ENCODE results near the gene PLXNA4.

PLXNA4 gene

GRCh38 chr7:132575982-132576720 lies at the start of gene PLXNA4:
Gene PLXNA4 (minus strand): TSS chr7:132576470. CDS start chr7:132508693, 67,777 bp downstream.
- TF ChIP-seq, protein P1, sequence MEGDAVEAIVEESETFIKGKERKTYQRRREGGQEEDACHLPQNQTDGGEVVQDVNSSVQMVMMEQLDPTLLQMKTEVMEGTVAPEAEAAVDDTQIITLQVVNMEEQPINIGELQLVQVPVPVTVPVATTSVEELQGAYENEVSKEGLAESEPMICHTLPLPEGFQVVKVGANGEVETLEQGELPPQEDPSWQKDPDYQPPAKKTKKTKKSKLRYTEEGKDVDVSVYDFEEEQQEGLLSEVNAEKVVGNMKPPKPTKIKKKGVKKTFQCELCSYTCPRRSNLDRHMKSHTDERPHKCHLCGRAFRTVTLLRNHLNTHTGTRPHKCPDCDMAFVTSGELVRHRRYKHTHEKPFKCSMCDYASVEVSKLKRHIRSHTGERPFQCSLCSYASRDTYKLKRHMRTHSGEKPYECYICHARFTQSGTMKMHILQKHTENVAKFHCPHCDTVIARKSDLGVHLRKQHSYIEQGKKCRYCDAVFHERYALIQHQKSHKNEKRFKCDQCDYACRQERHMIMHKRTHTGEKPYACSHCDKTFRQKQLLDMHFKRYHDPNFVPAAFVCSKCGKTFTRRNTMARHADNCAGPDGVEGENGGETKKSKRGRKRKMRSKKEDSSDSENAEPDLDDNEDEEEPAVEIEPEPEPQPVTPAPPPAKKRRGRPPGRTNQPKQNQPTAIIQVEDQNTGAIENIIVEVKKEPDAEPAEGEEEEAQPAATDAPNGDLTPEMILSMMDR (IDR thresholded peaks at IDR 0.05; ENCODE audit: low read depth, low read length): no peak
- TF ChIP-seq EZH2phosphoT487 (IDR thresholded peaks at IDR 0.05; ENCODE audit: low read depth): no peak
- no peaks in the 10 kb centered on the region for H3K36me3 ChIP-seq (replicated peaks; ENCODE audit: low read depth, low read length)
- peaks cover 27% of the 10 kb centered on the region for H3K27me3 ChIP-seq (ENCODE audit: low read depth, low read length)
- H3K4me3 ChIP-seq (ENCODE audit: low read length): no peak within 1 kb of the TSS
- H2AFZ ChIP-seq (ENCODE audit: low read depth, low read length): no peak within 1 kb of the TSS
- H3K9me3 ChIP-seq (ENCODE audit: insufficient read depth, low read length): no peaks in the 10 kb centered on the region
- H3K4me1 ChIP-seq (ENCODE audit: low read length): no peaks in the 10 kb centered on the region
- no peaks in the 10 kb centered on the region for H3K79me2 ChIP-seq (ENCODE audit: low read length)
- H4K20me1 ChIP-seq (ENCODE audit: insufficient read depth, low read length): no peaks in the 10 kb centered on the region
- no peak within 1 kb of the TSS for H3K4me2 ChIP-seq (ENCODE audit: low read length)
- H3K9ac ChIP-seq (ENCODE audit: low read length): no peak within 1 kb of the TSS
- no peak within 1 kb of the TSS for H3K27ac ChIP-seq (ENCODE audit: low read length)

GRCh38 chr7:132625651-132626050 lies 49.4 kb upstream of the PLXNA4 start:
- Histone ChIP-seq H3K9ac (ENCODE audit: low read length) (no peak overlapping the region), H3K27me3 (ENCODE audit: low read depth, low read length) (peaks cover 14% of the 10 kb centered on the region; the same call in 1 of the 2 replicates), H3K36me3 (replicated peaks; ENCODE audit: low read depth, low read length) (no peaks in the 10 kb centered on the region), H3K79me2 (ENCODE audit: low read length) (no peaks in the 10 kb centered on the region), H3K27ac (ENCODE audit: low read length) (no peak overlapping the region), H4K20me1 (ENCODE audit: insufficient read depth, low read length) (no peaks in the 10 kb centered on the region), H3K9me3 (ENCODE audit: insufficient read depth, low read length) (no peaks in the 10 kb centered on the region), H3K4me1 (ENCODE audit: low read length) (no peaks in the 10 kb centered on the region), H2AFZ (ENCODE audit: low read depth, low read length) (no peak overlapping the region), H3K4me2 (ENCODE audit: low read length) (no peak overlapping the region), H3K4me3 (ENCODE audit: low read length) (no peak overlapping the region)
- TF ChIP-seq, protein P1 (IDR thresholded peaks at IDR 0.05; ENCODE audit: low read depth, low read length): no peak
- no peak for TF ChIP-seq EZH2phosphoT487 (IDR thresholded peaks at IDR 0.05; ENCODE audit: low read depth)

- H3K9me3 ChIP-seq (ENCODE audit: insufficient read depth, low read length): no peaks in the 10 kb centered on the region
- 0 out of 2 replicates have a peak, but pooled peaks cover 11% of the 10 kb centered on the region for H3K27me3 ChIP-seq (ENCODE audit: low read depth, low read length)
- H3K36me3 ChIP-seq (replicated peaks; ENCODE audit: low read depth, low read length): no peaks in the 10 kb centered on the region
These were observed 45.8 kb upstream of the PLXNA4 start for GRCh38 chr7:132622081-132622480.

DNA sequence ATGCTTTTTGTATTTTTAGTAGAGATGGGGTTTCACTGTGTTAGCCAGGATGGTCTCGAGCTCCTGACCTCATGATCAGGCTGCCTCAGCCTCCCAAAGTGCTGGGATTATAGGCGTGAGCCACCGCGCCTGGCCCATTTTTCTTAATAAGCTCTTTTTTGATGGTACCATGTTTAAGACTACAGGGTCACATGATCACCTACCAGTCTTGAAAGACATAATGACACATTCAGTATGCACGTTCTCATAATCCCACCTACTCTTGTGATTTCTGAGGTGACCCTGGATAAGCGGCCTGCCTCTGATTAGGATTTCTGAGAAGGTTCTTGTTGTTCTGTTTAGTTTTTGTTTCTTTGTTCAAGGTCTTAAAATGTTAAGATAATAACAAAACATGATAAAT lies 43.7 kb upstream of the PLXNA4 start:
- no peaks in the 10 kb centered on the region for H3K4me1 ChIP-seq (ENCODE audit: low read length)
- no peaks in the 10 kb centered on the region for H3K9me3 ChIP-seq (ENCODE audit: insufficient read depth, low read length)
- H3K4me2 ChIP-seq (ENCODE audit: low read length): no peak overlapping the region
- H3K4me3 ChIP-seq (ENCODE audit: low read length): no peak overlapping the region
- no peak overlapping the region for H3K9ac ChIP-seq (ENCODE audit: low read length)
- no peak overlapping the region for H3K27ac ChIP-seq (ENCODE audit: low read length)
- H3K27me3 ChIP-seq (ENCODE audit: low read depth, low read length): 0 out of 2 replicates have a peak, but pooled peaks cover 7% of the 10 kb centered on the region
- H2AFZ ChIP-seq (ENCODE audit: low read depth, low read length): no peak overlapping the region
- no peaks in the 10 kb centered on the region for H4K20me1 ChIP-seq (ENCODE audit: insufficient read depth, low read length)
- H3K79me2 ChIP-seq (ENCODE audit: low read length): no peaks in the 10 kb centered on the region
- H3K36me3 ChIP-seq (replicated peaks; ENCODE audit: low read depth, low read length): no peaks in the 10 kb centered on the region
- TF ChIP-seq, protein P1 (IDR thresholded peaks at IDR 0.05; ENCODE audit: low read depth, low read length): no peak
- no peak for TF ChIP-seq EZH2phosphoT487 (IDR thresholded peaks at IDR 0.05; ENCODE audit: low read depth)

More at GRCh38 chr7:132622081-132622480, 45.8 kb upstream of the PLXNA4 start:
- Histone ChIP-seq H3K9ac (ENCODE audit: low read length) (no peak overlapping the region), H4K20me1 (ENCODE audit: insufficient read depth, low read length) (no peaks in the 10 kb centered on the region), H3K4me2 (ENCODE audit: low read length) (no peak overlapping the region), H3K27ac (ENCODE audit: low read length) (no peak overlapping the region), H3K79me2 (ENCODE audit: low read length) (no peaks in the 10 kb centered on the region), H2AFZ (ENCODE audit: low read depth, low read length) (no peak overlapping the region), H3K4me3 (ENCODE audit: low read length) (no peak overlapping the region), H3K4me1 (ENCODE audit: low read length) (no peaks in the 10 kb centered on the region)
- no peak for TF ChIP-seq EZH2phosphoT487 (IDR thresholded peaks at IDR 0.05; ENCODE audit: low read depth)
- TF ChIP-seq, protein P1 (IDR thresholded peaks at IDR 0.05; ENCODE audit: low read depth, low read length): no peak
